SK-N-SH (cell line): ENCODE data around the gene TBC1D30.

Experiments used
- CTCF ChIP-seq: fragments of 200-600 bp; sonication (generic); IDR thresholded peaks from 2 replicates; pipeline ENCODE4 v1.6.1; 2017; ENCODE audit warnings: antibody characterized with exemption, mild to moderate bottlenecking, moderate library complexity
- EP300 ChIP-seq, 2 experiments: IDR thresholded peaks; 2 replicates each; pipeline versions ENCODE4 v1.4.0 to v1.6.1; 2012; ENCODE audit warnings: borderline replicate concordance in 1 of 2, low read depth in 1 of 2, low read length in 1 of 2
- GATA2 ChIP-seq: sonication (generic); formaldehyde crosslinking; IDR thresholded peaks from 2 replicates; pipeline ENCODE4 v1.5.0; 2020; ENCODE audit warnings: mild to moderate bottlenecking, missing genetic modification reagents
- SIN3A ChIP-seq: IDR thresholded peaks from 2 replicates; pipeline ENCODE4 v1.6.1; 2012; ENCODE audit warnings: low read depth, mild to moderate bottlenecking, low read length, moderate library complexity, borderline replicate concordance
- TF ChIP-seq, protein P1 (sequence below): fragments of 150-350 bp; IDR thresholded peaks from 2 replicates; pipeline ENCODE4 v1.6.1; 2017; ENCODE audit warnings: antibody characterized with exemption, low read length, low read depth, borderline replicate concordance
- TF ChIP-seq, protein P2 (sequence below): IDR thresholded peaks from 2 replicates; pipeline ENCODE4 v1.4.0; 2012; ENCODE audit warnings: low read depth

- no peak for TF ChIP-seq CTCF
- TF ChIP-seq EP300 (IDR thresholded peaks at IDR 0.05; ENCODE audit: borderline replicate concordance in 1 of 2, low read depth in 1 of 2, low read length in 1 of 2): no peak
- no peak for TF ChIP-seq SIN3A
- TF ChIP-seq, protein P1, sequence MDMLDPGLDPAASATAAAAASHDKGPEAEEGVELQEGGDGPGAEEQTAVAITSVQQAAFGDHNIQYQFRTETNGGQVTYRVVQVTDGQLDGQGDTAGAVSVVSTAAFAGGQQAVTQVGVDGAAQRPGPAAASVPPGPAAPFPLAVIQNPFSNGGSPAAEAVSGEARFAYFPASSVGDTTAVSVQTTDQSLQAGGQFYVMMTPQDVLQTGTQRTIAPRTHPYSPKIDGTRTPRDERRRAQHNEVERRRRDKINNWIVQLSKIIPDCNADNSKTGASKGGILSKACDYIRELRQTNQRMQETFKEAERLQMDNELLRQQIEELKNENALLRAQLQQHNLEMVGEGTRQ: no peak
- no peak for TF ChIP-seq GATA2 (CRISPR knock-in tag)
- TF ChIP-seq, protein P2, sequence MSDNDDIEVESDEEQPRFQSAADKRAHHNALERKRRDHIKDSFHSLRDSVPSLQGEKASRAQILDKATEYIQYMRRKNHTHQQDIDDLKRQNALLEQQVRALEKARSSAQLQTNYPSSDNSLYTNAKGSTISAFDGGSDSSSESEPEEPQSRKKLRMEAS: no peak
These were observed 10.0 kb upstream of the TBC1D30 start for GRCh38 chr12:64814432-64814831.
